ENCODE data around the gene NDUFAF7. TPM values are rescaled to one million over a fixed set of nuclear protein-coding genes. Genes with fewer than 3 reads are reported as not detected.

Gene NDUFAF7
- total RNA-seq, 1 donor from 2014 or later = 3.8 TPM

GRCh38 chr2:37263839-37264238 lies 32.4 kb downstream of the NDUFAF7 start:
- no peak for DNase-seq (ENCODE audit: low spot score in 2 of 2)
- H3K27me3 ChIP-seq = no peaks in the 10 kb centered on the region
- no peaks in the 10 kb centered on the region for H3K9me3 ChIP-seq
- H3K4me3 ChIP-seq = no peak overlapping the region
- H3K27ac ChIP-seq = no peak overlapping the region
- peaks cover 27 to 37% of the 10 kb centered on the region in 2 donors for H3K36me3 ChIP-seq
- intact Hi-C loops (cut with DNase I) = no loop called here
- H3K4me1 ChIP-seq = no peaks in the 10 kb centered on the region
- TF ChIP-seq CTCF (IDR thresholded peaks at IDR 0.05) = no peak

DNA sequence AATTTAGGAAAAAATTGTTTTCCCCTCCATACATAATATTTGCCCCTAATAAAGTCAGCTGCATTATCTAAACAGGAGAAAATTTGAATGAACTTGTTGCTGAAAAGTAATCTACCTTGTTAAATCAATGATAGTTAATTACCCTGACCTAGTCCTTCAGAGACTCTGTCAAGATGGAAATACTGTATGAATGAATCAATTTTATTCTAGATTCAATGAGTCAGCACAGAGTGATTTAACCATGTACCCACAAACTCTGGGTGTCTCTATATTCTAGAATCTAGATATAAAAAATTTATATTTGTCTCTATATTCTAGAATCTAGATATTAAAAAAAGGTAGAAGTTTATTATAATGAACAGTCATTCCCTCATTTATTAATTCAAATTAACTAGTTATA lies 36.2 kb downstream of the NDUFAF7 start:
- H3K27me3 ChIP-seq = no peaks in the 10 kb centered on the region
- no peak for TF ChIP-seq CTCF (IDR thresholded peaks at IDR 0.05)
- no peaks in the 10 kb centered on the region for H3K4me1 ChIP-seq
- H3K36me3 ChIP-seq = peaks cover 30 to 43% of the 10 kb centered on the region in 2 donors
- H3K27ac ChIP-seq = no peak overlapping the region
- intact Hi-C loops (cut with DNase I) = no loop called here
- no peak overlapping the region for H3K4me3 ChIP-seq
- DNase-seq (ENCODE audit: low spot score in 2 of 2) = no peak
- no peaks in the 10 kb centered on the region for H3K9me3 ChIP-seq

DNA sequence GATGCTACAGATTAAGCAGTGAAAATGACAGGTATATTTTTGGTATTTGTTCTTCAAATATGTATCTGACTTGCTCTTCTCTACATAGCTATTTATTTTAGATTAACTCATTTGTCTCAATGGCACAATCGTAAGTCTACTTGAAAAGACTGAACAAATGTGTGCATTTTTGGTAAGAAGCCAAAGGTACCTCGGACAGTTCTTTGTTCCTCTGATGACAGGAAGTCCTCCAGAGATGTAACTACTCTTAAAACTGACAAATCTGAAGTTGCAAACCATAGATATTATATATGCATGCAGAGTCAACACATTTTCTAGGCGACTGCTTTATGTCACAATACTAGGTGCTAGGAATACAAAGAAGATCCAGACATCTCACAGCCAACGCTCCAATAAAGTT lies 36.7 kb downstream of the NDUFAF7 start:
- no peak overlapping the region for H3K4me3 ChIP-seq
- no peaks in the 10 kb centered on the region for H3K4me1 ChIP-seq
- intact Hi-C loops (cut with DNase I) = no loop called here
- no peaks in the 10 kb centered on the region for H3K27me3 ChIP-seq
- H3K27ac ChIP-seq = no peak overlapping the region
- no peak for DNase-seq (ENCODE audit: low spot score in 2 of 2)
- H3K9me3 ChIP-seq = no peaks in the 10 kb centered on the region
- TF ChIP-seq CTCF (IDR thresholded peaks at IDR 0.05) = no peak
- H3K36me3 ChIP-seq = peaks cover 34 to 46% of the 10 kb centered on the region in 2 donors

DNA sequence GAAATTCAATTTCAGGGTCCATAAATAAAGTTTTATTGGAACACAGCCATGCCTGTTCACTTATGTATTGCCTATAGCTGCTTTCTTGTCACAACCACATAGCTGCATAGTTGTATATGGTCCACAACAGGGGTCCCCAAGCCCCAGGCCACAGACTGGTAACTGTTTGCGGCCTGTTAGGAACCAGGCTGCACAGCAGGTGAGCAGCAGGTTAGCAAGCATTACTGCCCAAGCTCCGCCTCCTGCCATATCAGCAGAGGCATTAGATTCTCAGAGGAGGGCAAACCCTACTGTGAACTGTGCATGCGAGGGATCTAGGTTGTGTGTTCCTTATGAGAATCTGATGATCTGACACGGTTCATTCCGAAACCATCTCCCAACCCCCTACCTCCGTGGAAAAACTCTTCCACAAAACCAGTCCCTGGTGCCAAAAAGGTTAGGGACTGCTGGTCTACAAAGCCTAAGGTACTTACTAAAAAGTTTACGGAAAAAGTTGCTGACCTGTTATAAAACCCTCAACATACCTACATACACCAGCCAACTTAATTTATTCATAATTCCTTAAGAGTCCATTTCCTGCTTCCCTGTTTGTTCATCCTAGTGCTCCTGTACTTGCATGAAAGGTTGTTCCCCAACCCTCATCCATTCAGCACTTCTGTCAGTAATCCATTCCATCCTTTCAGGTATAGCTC lies 40.1 kb downstream of the NDUFAF7 start:
- no peaks in the 10 kb centered on the region for H3K9me3 ChIP-seq
- H3K4me1 ChIP-seq = no peaks in the 10 kb centered on the region
- H3K27me3 ChIP-seq = no peaks in the 10 kb centered on the region
- no peak overlapping the region for H3K27ac ChIP-seq
- DNase-seq (ENCODE audit: low spot score in 2 of 2) = no peak
- intact Hi-C loops (cut with DNase I) = no loop called here
- no peak overlapping the region for H3K4me3 ChIP-seq
- no peak for TF ChIP-seq CTCF (IDR thresholded peaks at IDR 0.05)
- H3K36me3 ChIP-seq = peaks cover 34 to 56% of the 10 kb centered on the region in 2 donors

DNA sequence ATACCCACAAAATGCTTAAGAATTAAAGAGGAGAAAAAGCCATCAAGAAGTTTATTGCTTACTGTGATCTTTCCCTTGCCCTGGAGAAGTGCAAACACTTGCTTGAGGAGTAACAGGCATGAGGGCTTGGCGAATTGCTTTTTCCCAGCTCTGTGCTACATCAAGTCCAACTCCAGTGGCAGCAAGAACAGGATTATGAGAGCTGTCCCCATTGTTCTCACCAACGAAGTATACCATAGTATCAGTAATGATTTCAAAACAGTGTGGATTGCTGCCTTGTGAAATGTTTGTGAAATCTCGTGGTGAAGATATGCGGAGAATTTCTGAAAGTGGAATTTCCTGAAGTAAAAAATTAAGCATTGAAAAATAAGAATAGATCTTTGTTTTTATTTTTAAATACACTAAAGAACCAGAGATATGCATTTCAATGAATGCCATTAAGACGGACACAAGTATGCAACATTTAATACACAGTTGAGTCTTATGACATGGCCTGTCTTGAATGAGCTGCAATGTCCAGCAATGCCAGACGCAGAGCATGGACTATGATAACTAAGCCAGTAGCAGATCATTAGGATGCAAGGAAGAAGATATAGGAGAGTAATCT lies 43.0 kb downstream of the NDUFAF7 start:
- TF ChIP-seq CTCF (IDR thresholded peaks at IDR 0.05) = no peak
- Histone ChIP-seq H3K27me3 (no peaks in the 10 kb centered on the region), H3K27ac (no peak overlapping the region), H3K9me3 (no peaks in the 10 kb centered on the region), H3K4me1 (no peaks in the 10 kb centered on the region), H3K4me3 (no peak overlapping the region), H3K36me3 (peaks cover 21 to 58% of the 10 kb centered on the region in 2 donors)
- DNase-seq (ENCODE audit: low spot score in 2 of 2) = no peak
- intact Hi-C loops (cut with DNase I) = no loop called here

Measured in ascending aorta (tissue), 2 donors.